Breast epithelium (tissue), 3 donors: ENCODE results near the gene SPAG6.

Experiments
- CTCF ChIP-seq, 3 donors: fragments of 450-650 bp; IDR thresholded peaks; one replicate each; pipeline ENCODE4 v1.5.1; 2016 to 2017; ENCODE audit warnings: antibody characterized with exemption in 3 of 3, mild to moderate bottlenecking in 3 of 3, moderate library complexity in 3 of 3
- POLR2A ChIP-seq: fragments of 450-650 bp; IDR thresholded peaks from one replicate; pipeline ENCODE4 v1.6.1; 2016; ENCODE audit warnings: antibody characterized with exemption, mild to moderate bottlenecking, moderate library complexity
- POLR2AphosphoS5 ChIP-seq, 3 donors: sonication (generic); formaldehyde crosslinking; IDR thresholded peaks; one replicate each; pipeline ENCODE4 v1.6.1; 2017; ENCODE audit warnings: antibody characterized with exemption in 3 of 3

- TF ChIP-seq CTCF (IDR thresholded peaks at IDR 0.05) (no peak), POLR2A (no peak), POLR2AphosphoS5 (IDR thresholded peaks at IDR 0.05) (no peak)
Observed at GRCh38 chr10:22344249-22344648, 1.0 kb upstream of the SPAG6 start.
